Lung (tissue), 12 donors: ENCODE measurements around the gene CD79A. TPM values are rescaled to one million over a fixed set of nuclear protein-coding genes. Genes with fewer than 3 reads are reported as not detected.
A peak's percentile ranks its signal among the peaks of the same experiment; 100 is the strongest.

Experiments used
- ATAC-seq: fragments of 200-7000 bp; cut with Tn5 transposase; one replicate; pipeline ENCODE4 v1.9.1; 2020; ENCODE audit warnings: moderate number of reproducible peaks; ENCODE audit not compliant: insufficient read depth, low FRiP score
- DNase-seq, 3 donors: peaks; one replicate each; pipeline ENCODE4 v3.0.0-alpha.2; 2013 to 2017
- H3K27ac ChIP-seq, 2 donors: one replicate each; pipeline ENCODE4 v1.5.1; 2013; ENCODE audit warnings: mild to moderate bottlenecking in 2 of 2, moderate library complexity in 2 of 2, control low read depth in 1 of 2, inconsistent platforms in 1 of 2, low read depth in 1 of 2, low read length in 1 of 2
- H3K27me3 ChIP-seq, 3 donors: one replicate each; pipeline ENCODE4 v1.5.1; 2013; ENCODE audit warnings: low read length in 2 of 3; ENCODE audit not compliant: control insufficient read depth in 3 of 3, insufficient read depth in 3 of 3
- H3K36me3 ChIP-seq, 4 donors: one replicate each; pipeline ENCODE4 v1.5.1; 2013; ENCODE audit warnings: low read length in 4 of 4, mild to moderate bottlenecking in 1 of 4, moderate library complexity in 1 of 4; ENCODE audit not compliant: control insufficient read depth in 4 of 4, insufficient read depth in 4 of 4
- H3K4me1 ChIP-seq, 5 donors: one replicate each; pipeline ENCODE4 v1.5.1; 2013; ENCODE audit warnings: low read length in 5 of 5, mild to moderate bottlenecking in 2 of 5, moderate library complexity in 1 of 5; ENCODE audit not compliant: control insufficient read depth in 5 of 5, insufficient read depth in 5 of 5
- H3K4me3 ChIP-seq: one replicate; pipeline ENCODE4 v1.5.1; 2013; ENCODE audit warnings: mild to moderate bottlenecking, control low read depth, moderate library complexity
- H3K9ac ChIP-seq, 2 donors: one replicate each; pipeline ENCODE4 v1.5.1; 2013; ENCODE audit warnings: low read length in 2 of 2, control low read depth in 1 of 2; ENCODE audit not compliant: insufficient read depth in 1 of 2
- H3K9me3 ChIP-seq, 4 donors: one replicate each; pipeline ENCODE4 v1.5.1; 2013; ENCODE audit warnings: low read length in 3 of 4, mild to moderate bottlenecking in 1 of 4, moderate library complexity in 1 of 4; ENCODE audit not compliant: control insufficient read depth in 4 of 4, insufficient read depth in 3 of 4
- WGBS, 2 donors: extraction: QIAGEN DNeasy Blood & Tissue Kit; methylation state at CpG; one replicate each; pipeline ENCODE4 v1.1.7; 2013; 5-methylcytosine and 5-hydroxymethylcytosine counted together
- polyA plus RNA-seq, 2 donors: library from polyadenylated mRNA; stranded (reverse); fragments of 200-250 nt; gene quantifications; one replicate each; pipeline ENCODE4 v1.2.1, GENCODE V29; 2013
- total RNA-seq, 2 donors: library from RNA; depleted of rRNA in 1 of 2; stranded (reverse); fragments of >200 nt in 1 of 2; gene quantifications; one replicate each; pipeline ENCODE4 v1.2.1, GENCODE V29; 2014 to 2021
- TF ChIP-seq, protein P1 (sequence below): IDR thresholded peaks from 2 replicates; pipeline ENCODE4 v1.5.1; 2012; ENCODE audit warnings: mild to moderate bottlenecking; ENCODE audit errors: control extremely low read depth, extremely low read depth
- donor health status: control.
- donor health status: control.
- donor health status: Bipolar disorder and iron deficiency.
- donor health status: healthy.
- donor health status: DM: yes; HTN: yes; CAD: no.

Gene CD79A
- total and polyA plus RNA-seq, 4 donors, result 1.4 to 14.8 (median 5.9) TPM

DNA sequence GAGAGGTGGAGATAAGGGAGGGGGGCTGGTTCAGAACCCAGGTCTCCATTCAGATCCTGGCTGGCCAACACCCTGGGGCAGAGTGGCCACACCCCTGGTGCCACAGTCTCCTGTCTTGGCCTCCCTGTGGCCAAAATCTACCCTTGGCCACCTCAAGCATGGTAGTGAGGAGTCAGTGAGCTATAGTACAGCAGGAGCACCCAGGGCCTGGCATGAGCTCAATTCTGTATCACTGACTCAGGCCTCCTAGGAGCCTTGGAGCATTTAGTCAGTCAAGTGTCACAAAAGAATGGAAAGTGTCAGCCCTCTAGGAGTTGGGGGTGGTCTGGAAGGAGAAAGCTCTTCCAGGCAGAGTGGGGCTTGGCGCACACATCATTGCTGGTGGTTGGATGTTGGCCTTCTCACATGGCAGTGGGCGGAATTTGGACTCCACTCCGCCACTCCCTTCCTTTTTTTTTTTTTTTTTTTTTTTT is 6.6 kb upstream of the CD79A start:
- no peaks in the 10 kb centered on the region for H3K27me3 ChIP-seq
- DNase-seq, result peak in 1 of 3 donors; percentile 38
- peaks cover 7 to 39% (median 13%) of the 10 kb centered on the region in 4 donors for H3K36me3 ChIP-seq
- H3K9me3 ChIP-seq, result no peaks in the 10 kb centered on the region
- H3K4me3 ChIP-seq, result no peak overlapping the region
- ATAC-seq, result no peak
- peaks cover 0 to 4% (median 0%) of the 10 kb centered on the region in 5 donors for H3K4me1 ChIP-seq
- no peak overlapping the region for H3K9ac ChIP-seq
- TF ChIP-seq, protein P1, sequence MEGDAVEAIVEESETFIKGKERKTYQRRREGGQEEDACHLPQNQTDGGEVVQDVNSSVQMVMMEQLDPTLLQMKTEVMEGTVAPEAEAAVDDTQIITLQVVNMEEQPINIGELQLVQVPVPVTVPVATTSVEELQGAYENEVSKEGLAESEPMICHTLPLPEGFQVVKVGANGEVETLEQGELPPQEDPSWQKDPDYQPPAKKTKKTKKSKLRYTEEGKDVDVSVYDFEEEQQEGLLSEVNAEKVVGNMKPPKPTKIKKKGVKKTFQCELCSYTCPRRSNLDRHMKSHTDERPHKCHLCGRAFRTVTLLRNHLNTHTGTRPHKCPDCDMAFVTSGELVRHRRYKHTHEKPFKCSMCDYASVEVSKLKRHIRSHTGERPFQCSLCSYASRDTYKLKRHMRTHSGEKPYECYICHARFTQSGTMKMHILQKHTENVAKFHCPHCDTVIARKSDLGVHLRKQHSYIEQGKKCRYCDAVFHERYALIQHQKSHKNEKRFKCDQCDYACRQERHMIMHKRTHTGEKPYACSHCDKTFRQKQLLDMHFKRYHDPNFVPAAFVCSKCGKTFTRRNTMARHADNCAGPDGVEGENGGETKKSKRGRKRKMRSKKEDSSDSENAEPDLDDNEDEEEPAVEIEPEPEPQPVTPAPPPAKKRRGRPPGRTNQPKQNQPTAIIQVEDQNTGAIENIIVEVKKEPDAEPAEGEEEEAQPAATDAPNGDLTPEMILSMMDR, result no peak
- 35 to 58% methylated on average over 3 of the region's 3 CpGs for WGBS, 2 donors
- H3K27ac ChIP-seq, result peak overlapping the region in 1 of 2 donors; percentile 5

DNA sequence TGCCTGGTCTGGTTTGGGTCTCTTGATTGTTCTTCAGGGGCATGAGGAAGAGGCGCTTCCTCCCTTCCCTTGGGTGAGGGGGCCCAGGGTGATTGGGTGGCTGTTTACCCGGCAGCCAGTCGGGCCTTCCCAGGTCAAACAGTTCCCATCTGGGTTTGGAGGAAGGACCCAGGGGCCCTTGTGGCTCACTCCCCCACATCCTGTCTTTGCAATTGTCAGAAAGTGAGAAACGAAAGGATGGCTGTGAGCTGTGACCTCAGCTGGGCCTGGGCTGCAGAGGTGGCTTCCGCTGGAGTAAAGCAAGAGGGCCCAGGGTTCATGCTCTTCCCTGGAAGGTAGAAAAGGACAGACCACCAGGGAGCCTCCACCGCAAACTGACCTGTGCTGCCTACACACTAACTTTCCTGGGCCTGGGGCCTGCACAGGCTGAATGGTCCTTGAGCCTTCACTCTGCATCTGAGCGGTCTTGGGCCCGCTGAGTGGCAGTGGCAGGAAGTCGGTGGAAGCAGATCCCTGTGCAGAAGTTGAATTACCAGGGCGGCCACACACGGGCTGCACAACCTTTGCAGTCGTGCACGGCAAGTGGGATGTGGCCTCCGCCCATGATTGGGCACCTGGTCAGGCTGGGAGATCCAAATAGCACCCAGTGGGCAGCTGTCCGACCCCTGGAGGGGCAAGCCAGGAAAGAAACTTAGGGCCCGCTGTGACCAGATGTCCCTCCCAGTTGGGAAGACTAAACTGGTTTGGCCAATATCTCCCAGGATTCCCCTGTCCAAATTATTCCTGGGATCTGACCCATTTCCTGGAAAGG is 5.3 kb upstream of the CD79A start:
- WGBS, 2 donors, result 34 to 53% methylated on average over 16 of the region's 16 CpGs
- TF ChIP-seq, protein P1, result no peak
- peak overlapping the region; percentile 3 to 30 for H3K27ac ChIP-seq
- H3K9ac ChIP-seq, result no peak overlapping the region
- H3K9me3 ChIP-seq, result no peaks in the 10 kb centered on the region
- H3K4me3 ChIP-seq, result no peak overlapping the region
- H3K4me1 ChIP-seq, result no peaks in the 10 kb centered on the region
- no peaks in the 10 kb centered on the region for H3K27me3 ChIP-seq
- H3K36me3 ChIP-seq, result peaks cover 7 to 33% (median 13%) of the 10 kb centered on the region in 4 donors
- ATAC-seq, result no peak
- DNase-seq, result peak in 1 of 3 donors; percentile 11

DNA sequence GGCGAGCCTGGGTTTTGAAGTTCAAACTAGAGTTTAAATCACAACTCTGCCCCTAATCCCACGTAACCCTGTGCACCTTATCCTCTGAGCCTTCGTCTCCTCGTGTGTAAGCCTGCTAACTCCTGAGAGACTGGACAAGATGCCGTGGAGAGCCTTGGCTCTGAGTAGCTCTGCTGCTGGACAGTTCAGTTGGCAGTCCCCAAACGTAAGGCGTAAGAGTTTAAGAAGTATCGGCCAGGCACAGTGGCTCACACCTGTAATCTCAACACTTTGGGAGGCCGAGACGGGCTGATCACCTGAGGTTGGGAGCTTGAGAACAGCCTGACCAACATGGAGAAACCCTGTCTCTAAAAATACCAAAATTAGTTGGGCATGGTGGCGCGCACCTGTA is 4.7 kb upstream of the CD79A start:
- Histone ChIP-seq H3K9ac (no peak overlapping the region), H3K4me3 (no peak overlapping the region), H3K9me3 (no peaks in the 10 kb centered on the region), H3K27ac (no peak overlapping the region), H3K4me1 (no peaks in the 10 kb centered on the region), H3K36me3 (peaks cover 7 to 33% (median 13%) of the 10 kb centered on the region in 4 donors), H3K27me3 (no peaks in the 10 kb centered on the region)
- WGBS, 2 donors, result 90 to 91% methylated on average over 12 of the region's 12 CpGs
- DNase-seq (no peak), ATAC-seq (no peak)
- TF ChIP-seq, protein P1, result no peak
